HG02938 (cell line): ENCODE data around the gene TMEM63A.
A peak's percentile ranks its signal among the peaks of the same experiment; 100 is the strongest.
"Not testable (repeated sequence)": the region's sequence is repeated elsewhere in the genome, so short reads cannot be mapped to it uniquely, and the experiment has no call there.

Source experiments
- ATAC-seq: cut with Tn5 transposase; IDR thresholded peaks from one replicate; pipeline ENCODE4 v1.9.1; 2021; ENCODE audit warnings: mild to moderate bottlenecking, moderate library complexity; ENCODE audit not compliant: unreplicated experiment

The TMEM63A gene

DNA sequence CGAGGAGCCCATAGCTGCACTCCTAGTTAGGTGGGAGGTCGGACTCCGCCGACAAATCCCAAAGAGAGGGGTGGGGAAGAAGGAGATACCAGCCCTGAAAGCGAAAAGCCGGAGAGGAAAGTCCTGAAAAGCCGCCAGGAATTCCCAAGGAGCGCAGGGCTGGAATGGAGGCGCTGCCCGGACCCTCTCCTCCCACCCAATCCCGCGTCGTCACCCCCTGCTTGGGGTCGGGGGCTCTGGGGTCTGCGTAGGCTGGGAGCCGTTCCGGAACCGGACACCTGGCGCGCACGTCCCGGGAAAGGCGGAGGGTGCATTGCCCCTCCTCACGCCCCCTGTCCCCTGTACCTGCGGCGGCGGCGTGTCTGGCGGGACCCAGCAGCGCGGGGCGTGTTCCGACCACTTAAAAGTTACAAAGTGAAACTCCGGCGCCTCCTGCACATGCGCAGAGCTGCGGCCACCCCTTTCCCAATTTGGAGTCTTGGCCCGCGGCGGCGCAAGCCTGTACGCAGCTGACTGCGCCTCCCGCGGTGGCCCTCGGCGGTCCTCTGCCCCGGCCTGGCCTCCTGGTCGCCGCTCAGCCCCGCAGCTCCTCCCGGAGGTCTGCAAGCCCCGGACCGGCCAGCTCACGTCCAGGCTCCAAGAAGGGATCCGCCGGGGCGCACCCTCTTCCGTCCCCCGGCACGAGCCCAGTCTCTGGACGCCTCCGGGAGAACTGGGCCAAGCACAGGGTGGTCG is at the start of gene TMEM63A:
TMEM63A (minus strand) TSS at position 422 of the 735 bp plus-strand sequence. CDS start 4,800 bp downstream, outside the sequence.
- ATAC-seq, result peak; percentile 71

DNA sequence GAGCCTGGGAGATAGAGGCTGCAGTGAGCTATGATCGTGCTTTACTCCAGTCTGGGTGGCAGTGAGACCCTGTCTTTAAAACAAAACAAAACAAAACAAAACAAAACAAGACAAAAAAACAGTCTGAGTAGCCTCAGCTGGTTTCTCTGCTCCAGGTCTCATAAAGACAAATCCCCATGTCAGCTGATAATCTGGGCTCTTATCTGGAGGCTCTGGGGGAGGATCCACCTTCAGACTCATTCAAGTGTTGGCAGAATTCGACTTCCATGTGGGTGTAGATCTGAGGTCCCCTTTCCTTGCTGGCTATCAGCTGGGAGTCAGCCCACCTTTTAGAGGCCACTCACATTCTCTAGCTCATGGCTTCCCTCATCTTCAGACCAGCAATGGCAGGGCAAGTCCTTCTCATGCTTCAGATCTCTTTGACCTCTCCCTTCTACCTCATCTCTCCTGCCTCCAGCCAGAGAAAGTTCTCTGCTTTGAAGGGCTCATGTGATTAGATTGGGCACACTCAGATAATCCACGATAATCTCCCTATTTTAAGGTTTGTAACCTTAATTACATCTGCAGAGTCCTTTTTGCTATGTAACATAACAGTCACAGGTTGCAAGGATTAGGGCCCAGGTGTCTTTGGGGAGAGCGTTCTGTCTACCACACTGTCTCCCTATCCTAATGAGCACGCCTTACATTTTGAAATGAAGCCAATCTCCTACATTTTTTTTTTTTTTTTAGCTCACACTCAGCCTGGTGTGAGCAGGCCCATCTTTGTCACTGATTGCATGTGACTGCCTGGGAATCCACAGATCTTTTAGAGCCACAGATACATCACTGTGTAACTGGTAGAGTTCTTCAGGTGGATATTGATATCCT is 49.3 kb upstream of the TMEM63A start:
- no peak for ATAC-seq

DNA sequence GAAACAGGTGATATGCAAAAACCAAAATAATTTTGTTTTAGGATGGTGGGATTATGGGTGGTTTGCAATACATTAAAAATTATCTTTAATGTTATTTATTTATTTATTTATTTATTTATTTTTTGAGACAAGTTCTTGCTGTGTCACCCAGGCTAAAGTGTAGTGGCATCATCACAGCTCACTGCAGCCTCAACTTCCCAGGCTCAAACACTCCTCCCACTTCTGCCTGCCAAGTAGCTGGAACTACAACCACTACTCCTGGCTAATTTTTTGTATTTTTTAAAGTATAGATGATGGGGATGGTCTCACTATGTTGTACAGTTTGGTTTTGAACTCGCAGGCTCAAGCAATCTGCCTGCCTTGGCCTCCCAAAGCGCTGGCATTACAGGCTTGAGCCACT is 48.4 kb upstream of the TMEM63A start:
- no peak for ATAC-seq

DNA sequence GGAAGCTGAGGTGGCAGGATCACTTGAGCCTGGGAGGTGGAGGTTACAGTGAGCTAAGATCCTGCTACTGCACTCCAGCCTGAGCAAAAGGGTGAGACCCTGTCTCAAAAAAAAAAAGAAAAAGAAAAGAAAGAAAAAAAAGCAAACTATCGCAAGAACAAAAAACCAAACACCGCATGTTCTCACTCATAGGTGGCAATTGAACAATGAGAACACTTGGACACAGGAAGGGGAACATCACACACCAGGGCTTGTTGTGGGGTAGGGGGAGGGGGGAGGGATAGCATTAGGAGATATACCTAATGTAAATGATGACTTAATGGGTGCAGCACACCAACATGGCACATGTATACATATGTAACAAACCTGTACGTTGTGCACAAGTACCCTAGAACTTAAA is 47.3 kb upstream of the TMEM63A start:
- not testable (repeated sequence) for ATAC-seq

DNA sequence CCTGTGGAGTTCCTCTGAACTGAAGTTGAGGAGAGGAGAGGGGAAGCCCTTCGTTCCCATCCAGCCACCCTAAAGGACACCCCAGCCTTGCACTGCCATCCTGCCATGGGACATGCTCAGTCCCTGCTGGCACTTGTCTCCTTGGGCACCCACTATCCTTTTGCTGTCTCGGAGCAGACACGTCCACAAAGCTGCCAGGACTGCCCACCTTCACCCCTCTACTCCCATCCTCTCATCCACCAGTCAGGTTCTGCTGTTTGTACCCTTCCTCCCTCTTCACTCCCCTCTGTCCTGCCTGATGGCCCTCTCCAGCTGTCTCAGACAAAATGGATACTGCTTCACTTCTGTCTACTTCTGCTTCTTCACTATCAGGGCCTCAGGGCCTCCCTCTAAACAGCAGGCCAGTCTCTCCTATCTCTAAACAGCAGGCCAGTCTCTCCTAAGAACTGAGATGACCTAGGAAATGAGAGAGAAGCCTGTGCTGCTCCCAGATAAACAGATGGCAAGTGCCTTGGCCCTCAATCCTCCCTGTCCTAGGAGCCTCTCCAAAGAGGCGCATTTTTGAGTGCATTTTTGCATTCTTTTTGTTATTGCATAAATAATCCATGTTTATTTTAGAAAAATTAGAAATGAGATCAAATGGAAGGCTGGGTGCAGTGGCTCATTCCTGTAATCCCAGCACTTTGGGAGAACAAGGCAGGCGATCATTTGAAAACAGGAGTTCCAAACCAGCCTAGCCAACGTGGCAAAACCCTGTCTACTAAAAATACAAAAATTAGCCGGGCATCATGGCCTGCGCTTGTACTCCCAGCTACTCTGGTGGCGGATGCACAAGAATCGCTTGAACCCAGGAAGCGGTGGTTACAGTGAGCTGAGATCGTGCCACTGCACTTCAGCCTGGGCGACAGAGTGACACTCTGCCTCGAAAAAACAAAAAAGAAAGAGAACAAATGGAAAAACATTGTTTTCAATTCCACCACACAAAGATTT is 46.3 kb upstream of the TMEM63A start:
- ATAC-seq, result no peak

DNA sequence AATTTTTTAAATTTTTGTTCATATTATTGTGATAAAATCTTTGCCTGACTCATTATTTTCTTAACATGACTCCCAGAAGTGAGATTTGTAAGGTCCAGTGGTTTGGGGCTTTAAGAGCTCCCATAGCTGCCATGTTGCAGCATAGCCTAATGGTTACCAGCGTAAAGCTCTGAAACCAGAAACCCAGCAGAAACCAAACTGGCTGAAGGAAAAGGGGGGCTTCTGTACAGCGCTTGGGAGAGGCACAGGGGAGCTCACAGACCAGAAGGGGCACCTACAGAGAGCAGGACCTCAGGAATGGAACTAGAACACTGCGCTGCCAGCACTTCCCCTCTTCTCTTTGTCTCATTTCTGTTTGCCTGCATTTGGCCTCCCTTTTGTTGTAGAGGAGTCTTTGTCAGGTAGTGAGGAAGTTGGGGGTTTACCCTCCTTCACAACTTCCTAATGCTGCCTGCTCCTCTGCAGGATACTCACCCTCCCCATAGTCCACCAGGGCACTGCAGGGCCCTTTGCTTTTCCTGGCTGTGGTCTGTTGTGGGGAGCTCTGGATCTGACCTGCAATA is 44.5 kb upstream of the TMEM63A start:
- no peak for ATAC-seq

DNA sequence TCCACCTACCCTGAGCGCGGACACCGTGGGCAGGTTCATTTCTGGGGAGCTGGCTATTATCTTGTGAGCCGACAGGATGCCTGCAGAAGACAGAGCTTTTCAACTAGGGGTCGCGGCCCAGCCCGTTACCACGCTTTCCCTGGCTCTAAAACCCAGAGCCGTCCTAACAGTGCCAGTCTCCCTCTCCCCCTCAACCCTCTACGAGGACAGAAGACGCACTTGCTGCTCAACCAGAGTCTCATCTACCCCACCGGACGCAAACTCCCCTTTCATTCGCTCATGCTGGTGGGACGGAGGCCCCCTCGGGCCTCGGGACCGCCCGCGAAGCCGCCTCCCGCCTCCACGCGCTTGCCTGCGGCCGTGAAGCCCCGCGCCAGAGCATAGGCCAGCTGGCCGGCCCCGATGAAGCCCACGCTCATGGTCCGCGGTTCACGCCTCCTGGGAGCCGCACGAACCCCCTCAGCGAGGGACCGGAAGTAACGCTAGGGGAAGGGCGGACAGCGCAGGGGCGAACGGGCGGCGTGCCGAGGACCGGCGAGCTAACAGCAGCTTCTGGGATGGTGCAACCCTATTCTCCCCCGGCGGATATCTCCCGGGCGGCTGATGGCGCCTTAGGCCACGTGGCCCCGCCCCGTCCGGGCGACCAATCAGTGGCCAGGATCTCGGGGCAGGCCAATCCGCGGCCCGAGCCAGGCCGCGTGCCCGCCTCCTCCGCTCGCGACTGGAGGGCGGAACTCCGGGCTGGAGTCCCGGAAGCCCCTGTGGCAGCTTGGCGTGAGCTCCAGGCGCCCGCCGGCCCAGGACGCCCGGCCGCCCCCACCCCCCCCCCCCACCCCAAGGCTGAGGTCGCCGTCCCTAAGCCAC is 41.7 kb upstream of the TMEM63A start, which contains the start of gene PYCR2:
PYCR2 (minus strand) TSS at position 559 of the 864 bp plus-strand sequence; CDS start at position 419, 140 bp downstream.
- ATAC-seq, result peak; percentile 97

DNA sequence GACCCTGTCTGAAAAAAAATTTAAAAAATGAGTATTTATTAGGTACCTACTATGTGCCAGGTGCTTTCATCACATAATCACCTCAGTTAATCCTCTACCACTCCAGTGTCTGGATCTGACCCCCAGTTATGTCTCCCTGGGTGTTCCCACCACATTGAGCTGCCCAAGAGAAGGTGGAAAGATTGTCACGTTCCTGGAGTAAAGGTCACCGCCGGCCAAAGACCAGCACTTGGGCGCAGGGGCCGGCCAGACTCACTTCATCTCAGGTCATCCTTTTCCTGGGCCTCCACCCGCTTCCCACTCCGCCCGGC is 41.2 kb upstream of the TMEM63A start:
- ATAC-seq, result no peak

DNA sequence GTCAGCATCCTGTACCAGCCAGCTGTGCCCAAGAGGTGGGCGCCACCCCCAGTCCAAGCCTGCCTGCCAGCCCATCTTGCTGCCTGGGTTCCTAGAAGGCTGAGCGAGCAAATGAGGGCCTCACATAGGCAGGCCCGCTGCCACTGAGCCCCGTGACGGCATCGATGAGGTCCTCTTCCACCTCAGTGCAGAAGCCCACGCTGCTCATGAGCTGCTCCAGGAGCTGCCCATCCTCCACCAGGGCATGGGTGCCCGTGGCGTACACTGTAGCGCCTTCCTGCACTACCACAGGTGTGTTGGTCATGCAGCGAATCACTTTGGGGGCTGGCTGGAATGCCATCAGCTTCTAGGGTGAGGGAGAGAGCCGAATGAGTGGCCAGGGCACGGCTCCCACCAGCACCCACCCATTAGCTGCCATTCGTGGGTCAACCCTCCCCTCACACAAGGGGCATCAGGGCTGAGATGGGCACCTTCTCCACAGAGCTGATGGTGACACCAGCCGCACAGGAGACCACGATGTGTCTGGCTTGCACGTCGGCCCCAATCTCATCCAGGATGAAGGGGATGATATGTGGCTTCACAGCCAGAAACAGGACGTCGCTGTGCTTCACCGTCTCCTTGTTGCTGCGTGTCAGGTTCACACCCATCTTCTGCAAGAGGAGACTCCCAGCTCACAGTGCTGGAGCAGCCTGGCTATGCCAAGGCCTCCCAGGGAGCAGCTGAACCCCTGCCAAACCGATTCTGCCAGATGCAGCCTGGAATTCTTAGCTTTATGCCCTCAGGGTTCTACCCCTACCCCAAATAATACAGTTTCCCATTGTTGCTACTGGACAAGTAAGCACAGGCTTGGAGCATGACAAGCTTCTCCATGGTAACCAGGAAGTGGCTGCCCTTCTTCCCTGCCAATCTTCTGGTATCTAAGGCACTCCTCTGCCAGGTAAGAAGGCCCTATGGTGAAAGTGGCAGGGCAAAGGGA is 39.8 kb upstream of the TMEM63A start:
- no peak for ATAC-seq

DNA sequence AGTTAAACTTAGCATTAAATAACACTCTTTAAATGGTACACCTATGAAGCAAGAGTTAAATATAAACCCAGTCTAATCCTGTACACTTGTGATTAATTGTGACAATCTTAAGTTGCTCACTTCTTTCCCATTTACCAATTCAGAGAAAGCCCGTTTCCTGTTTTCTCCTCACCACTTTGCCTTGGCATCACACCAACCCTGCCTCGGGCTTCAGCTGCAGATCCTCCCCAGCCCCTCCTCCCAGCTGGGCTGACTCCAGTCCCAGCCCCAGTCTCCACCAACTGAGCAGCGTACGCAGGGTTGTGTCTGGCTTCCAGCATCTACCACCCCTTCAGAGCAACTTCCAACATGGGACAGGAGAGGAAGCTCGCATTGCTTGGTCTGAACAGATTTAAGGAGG is 37.7 kb upstream of the TMEM63A start:
- no peak for ATAC-seq

DNA sequence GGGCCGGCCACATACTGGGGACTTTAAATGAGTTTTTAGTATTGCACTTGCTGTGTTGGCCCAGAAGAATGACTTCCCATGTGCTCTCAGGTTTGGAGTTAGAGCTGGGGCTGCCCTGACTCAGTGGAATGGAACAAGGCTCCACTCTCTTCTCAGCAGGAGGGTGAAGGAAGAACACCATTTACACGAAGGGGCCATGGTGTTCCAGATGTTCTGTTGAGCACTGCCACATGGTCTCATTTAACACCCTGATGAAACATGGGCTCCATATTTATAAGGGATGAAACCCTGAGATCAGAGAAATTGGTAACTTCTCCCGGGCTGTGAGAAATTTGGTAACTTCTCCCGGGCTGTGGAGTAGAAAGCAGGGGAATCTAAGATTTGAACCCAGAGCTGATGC is 36.1 kb upstream of the TMEM63A start:
- no peak for ATAC-seq

DNA sequence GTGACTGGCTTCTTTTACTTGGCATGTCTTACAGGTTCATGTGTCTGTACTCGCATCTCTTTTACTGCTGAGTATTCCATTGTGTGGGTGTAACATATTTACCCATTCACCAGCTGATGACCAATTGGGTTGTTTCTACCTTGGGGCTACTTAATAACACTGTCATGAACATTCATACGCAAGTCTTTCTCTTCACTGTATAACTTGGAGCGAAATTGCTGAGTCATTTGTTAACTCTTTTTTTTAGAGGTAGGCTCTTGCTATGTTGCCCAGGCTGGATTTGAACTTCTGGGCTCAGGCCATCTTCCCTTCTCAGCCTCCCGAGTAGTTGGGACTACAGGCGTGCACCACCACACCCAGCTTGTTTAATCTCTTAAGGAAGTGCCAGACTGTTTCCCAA is 35.4 kb upstream of the TMEM63A start:
- ATAC-seq, result no peak

DNA sequence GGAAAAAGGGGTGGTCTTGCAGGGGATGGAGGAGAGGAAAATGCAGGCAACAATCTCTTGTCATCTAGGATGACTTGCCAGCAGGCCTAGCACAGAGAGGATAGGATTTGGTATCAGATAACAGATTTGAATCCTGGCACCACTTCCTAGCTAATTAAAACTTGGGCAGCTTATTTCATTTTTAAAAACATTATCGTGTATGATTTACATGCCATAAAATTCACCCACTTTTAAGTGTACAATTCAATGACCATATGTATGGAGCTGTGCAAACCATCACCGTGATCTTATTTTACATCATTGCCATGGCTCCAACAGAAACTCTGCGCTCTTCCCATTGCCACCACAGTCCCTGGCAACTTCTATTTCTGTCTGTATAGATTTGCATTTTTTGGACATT is 34.9 kb upstream of the TMEM63A start:
- no peak for ATAC-seq

DNA sequence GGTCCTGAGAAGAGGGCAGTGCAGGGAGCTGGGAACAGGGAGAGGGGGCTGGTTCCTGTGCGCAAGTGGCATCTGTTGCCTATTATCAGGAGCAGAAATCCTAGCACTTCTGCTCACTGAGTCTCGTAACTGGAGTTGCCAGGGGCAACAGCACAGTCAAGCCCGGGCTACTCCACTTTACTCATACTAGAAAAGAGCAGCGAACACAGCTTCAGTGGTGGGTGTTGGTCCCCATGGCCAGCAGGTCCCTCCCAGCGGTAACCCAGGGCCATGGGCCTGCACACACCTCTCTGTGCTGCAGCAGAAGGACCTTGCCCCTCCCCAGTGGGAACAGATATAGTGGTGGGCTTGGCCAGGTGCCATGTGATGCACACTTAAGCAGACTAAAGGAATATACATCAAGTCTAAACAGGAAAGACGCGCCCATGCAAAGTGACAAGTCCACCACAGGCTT is 33.4 kb upstream of the TMEM63A start:
- ATAC-seq, result no peak

DNA sequence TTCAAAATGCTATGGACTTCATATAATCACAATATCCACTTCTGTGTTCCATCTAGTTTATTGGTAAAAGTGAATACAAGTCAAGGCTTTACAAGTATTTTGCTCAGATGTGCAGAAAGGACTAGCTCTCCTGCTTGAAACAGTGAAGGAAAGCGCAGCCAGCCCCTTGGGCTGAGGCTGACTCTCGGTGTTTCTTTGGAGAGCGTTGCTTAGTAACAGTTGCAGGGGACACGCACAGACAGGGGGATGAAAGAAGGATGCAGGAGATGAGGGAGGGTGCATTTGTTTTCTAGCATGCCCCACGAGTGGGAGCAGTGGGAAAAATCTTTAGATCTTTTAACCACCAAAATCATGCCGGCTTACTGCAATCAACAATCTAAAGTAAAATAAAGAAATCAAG is 32.8 kb upstream of the TMEM63A start:
- ATAC-seq, result no peak

DNA sequence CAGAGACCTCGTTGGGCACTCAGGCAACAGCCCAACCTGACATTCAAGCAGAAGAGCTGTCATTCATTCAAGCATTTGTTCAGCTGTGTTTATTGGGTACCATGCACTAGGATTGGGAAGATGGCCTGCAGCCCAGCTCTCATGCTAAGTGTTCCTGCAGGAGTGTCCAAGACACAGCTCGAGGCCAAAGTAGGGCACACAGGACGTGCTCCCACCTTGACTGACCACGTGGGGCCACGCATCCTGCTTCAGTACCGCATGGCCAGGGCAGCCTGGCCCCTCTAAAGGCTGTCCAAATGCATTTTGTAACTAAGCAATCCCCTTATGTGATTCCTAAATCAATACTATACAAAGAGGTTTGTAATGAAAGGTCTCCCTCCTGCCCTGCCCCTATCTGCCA is 32.2 kb upstream of the TMEM63A start:
- no peak for ATAC-seq

DNA sequence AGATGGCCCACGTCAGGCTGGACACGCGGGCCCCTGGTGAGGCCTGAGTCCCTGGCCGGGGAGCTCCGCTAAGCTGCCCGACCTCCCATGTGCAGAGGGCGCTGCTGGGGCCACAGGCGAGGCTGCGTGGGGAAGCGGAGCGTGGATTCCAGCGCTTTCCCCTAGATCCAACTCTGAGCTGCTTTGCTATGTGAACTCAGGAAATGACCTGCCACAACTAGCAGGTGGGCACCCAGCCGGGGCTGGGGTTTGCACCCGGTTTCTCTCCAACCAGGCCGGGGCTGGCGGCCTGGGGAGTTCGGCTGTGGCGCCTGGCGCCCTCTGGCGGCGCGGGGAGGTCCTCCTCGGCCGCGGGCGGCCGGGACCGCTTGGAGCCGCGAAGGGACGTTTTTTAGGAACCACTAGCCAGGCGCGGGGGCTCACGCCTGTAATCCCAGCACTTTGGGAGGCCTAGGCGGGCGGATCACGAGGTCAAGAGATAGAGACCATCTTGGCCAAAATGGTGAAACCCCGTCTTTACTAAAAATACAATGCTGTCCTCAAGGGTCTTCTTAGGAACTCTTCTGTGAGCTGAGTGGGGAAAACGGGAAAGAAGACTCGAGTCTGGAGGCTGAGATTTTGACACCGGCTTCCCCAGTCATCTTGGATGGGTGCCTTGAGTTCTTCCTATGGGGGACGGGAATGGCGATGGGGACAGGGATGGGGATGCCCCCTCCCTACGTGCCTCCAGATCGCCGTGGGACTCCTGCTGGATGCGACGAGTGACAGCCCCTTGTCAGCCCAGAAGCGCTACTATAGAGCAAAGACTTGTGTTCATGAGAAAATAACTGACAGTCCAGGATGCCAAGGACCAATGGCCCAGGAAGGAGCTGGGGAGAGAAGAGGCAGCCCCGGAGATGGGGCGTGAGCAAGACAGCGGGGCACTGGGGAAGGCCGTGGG is 29.3 kb upstream of the TMEM63A start:
- no peak for ATAC-seq
